Measurements from ENCODE around the gene EPS8L2.
A peak's percentile ranks its signal among the peaks of the same experiment; 100 is the strongest.

EPS8L2 gene

GRCh38 chr11:703506-703905 lies 2.5 kb upstream of the EPS8L2 start:
- H3K27ac ChIP-seq: no peak overlapping the region

GRCh38 chr11:704228-704674 lies 1.8 kb upstream of the EPS8L2 start:
- H3K4me3 ChIP-seq (ENCODE audit: low read depth, low read length): no peak overlapping the region
- TF ChIP-seq, protein P1, sequence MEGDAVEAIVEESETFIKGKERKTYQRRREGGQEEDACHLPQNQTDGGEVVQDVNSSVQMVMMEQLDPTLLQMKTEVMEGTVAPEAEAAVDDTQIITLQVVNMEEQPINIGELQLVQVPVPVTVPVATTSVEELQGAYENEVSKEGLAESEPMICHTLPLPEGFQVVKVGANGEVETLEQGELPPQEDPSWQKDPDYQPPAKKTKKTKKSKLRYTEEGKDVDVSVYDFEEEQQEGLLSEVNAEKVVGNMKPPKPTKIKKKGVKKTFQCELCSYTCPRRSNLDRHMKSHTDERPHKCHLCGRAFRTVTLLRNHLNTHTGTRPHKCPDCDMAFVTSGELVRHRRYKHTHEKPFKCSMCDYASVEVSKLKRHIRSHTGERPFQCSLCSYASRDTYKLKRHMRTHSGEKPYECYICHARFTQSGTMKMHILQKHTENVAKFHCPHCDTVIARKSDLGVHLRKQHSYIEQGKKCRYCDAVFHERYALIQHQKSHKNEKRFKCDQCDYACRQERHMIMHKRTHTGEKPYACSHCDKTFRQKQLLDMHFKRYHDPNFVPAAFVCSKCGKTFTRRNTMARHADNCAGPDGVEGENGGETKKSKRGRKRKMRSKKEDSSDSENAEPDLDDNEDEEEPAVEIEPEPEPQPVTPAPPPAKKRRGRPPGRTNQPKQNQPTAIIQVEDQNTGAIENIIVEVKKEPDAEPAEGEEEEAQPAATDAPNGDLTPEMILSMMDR (IDR thresholded peaks at IDR 0.05; ENCODE audit: low read depth, low read length, missing control alignments): no peak
- in situ Hi-C loops (cut with HindIII; ENCODE audit: low pct_ligation_motif_present, low sequenced_read_pairs): no loop called here
- no peaks in the 10 kb centered on the region for H3K27me3 ChIP-seq (replicated peaks)
- no peak overlapping the region for H3K27ac ChIP-seq
- H3K36me3 ChIP-seq (replicated peaks): peaks cover 3% of the 10 kb centered on the region
- no peak for DNase-seq

More at GRCh38 chr11:703506-703905, 2.5 kb upstream of the EPS8L2 start:
- TF ChIP-seq, protein P1 (IDR thresholded peaks at IDR 0.05; ENCODE audit: low read depth, low read length, missing control alignments): no peak
- Histone ChIP-seq H3K4me3 (ENCODE audit: low read depth, low read length) (no peak overlapping the region), H3K27me3 (replicated peaks) (no peaks in the 10 kb centered on the region), H3K36me3 (replicated peaks) (peaks cover 3% of the 10 kb centered on the region)
- in situ Hi-C loops (cut with HindIII; ENCODE audit: low pct_ligation_motif_present, low sequenced_read_pairs): no loop called here
- no peak for DNase-seq

- Histone ChIP-seq H3K4me3 (ENCODE audit: low read depth, low read length) (no peak overlapping the region), H3K36me3 (replicated peaks) (peaks cover 3% of the 10 kb centered on the region), H3K27me3 (replicated peaks) (no peaks in the 10 kb centered on the region), H3K27ac (no peak overlapping the region)
- TF ChIP-seq, protein P1 (IDR thresholded peaks at IDR 0.05; ENCODE audit: low read depth, low read length, missing control alignments): no peak
- DNase-seq: no peak
- in situ Hi-C loops (cut with HindIII; ENCODE audit: low pct_ligation_motif_present, low sequenced_read_pairs): no loop called here
Measured at GRCh38 chr11:704781-705645, 1.0 kb upstream of the EPS8L2 start.

DNA sequence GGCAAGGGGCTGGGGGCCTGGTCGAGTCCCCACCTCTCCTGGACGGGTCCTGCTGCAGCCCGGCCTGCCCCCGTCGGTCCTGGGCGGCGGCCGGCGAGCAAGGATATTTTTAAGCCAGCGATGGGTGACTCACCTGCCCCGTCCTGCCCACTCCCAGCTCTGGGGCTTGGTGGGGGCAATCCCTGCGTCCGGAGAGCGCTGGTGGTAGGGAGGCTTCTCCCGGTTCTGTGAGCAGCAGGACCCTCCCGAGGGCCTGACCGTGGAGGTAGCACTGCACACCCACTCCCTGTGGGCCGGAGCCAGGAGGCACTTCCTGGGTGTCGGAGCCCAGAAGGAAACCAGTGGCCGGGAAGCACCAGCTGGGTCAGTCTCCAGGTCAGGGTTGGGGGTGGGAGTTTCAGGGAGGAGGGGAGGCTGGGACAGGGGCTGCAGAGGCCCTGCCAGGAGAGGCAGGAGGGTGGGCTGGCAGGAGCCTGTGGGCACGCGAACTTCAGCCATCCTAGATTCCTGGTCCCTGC lies 467 bp downstream of the EPS8L2 start:
- TF ChIP-seq, protein P1 (IDR thresholded peaks at IDR 0.05; ENCODE audit: low read depth, low read length, missing control alignments): no peak
- Histone ChIP-seq H3K27me3 (replicated peaks) (no peaks in the 10 kb centered on the region), H3K4me3 (ENCODE audit: low read depth, low read length) (peak overlapping the region; percentile 53), H3K27ac (no peak overlapping the region), H3K36me3 (replicated peaks) (no peaks in the 10 kb centered on the region)
- in situ Hi-C loops (cut with HindIII; ENCODE audit: low pct_ligation_motif_present, low sequenced_read_pairs): no loop called here
- DNase-seq: no peak

DNA sequence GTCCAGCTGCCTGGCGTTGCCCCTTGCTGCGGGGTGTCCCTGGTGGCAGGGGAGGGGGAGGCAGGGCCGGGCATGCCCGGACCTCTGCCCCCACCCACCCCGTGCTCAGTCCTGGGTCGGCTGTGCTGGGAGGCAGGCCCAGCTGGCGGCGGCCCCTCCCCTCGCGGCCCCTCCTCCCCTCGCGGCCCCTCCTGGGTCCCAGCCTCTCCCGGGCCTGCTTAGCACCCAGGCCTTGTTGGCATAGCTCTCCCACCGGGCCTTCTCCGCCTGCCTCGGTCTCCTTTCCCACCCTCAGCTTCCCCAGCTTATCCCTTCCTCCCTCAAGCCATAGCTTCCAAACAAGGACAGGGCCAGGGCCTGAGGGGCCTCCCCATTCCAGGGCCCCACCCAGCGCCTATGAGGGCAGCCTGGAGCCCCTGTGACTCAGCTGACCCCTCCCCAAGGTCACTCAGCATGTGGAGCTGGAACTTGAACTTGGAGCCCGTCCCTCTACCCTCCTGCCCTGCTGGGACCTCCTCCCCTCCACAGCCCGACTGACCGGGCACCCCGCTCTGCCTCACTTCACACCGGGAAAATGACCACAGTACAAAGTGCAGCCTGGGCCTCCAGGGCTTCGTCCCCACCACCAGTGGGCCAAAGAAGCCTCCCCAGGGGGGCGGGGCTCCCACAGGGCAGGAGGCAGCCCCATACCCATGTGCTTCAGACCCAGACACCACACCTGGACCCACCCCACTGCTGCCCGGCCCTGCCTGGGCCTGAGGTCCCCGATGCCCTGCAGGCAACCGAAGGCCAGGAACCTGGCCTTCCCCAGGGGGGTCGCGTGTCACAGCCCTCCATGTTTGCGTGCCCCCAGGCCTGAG lies 1.2 kb downstream of the EPS8L2 start:
- Histone ChIP-seq H3K36me3 (replicated peaks) (no peaks in the 10 kb centered on the region), H3K4me3 (ENCODE audit: low read depth, low read length) (peak overlapping the region; percentile 53), H3K27me3 (replicated peaks) (no peaks in the 10 kb centered on the region), H3K27ac (no peak overlapping the region)
- TF ChIP-seq, protein P1 (IDR thresholded peaks at IDR 0.05; ENCODE audit: low read depth, low read length, missing control alignments): peak; percentile 19
- in situ Hi-C loops (cut with HindIII; ENCODE audit: low pct_ligation_motif_present, low sequenced_read_pairs): no loop called here
- no peak for DNase-seq

Data from brain microvascular endothelial cell (primary cell).